K562 (cell line): ENCODE measurements around the gene BSDC1. TPM values are rescaled to one million over a fixed set of nuclear protein-coding genes. Genes with fewer than 3 reads are reported as not detected.

Source experiments
- DACH1 ChIP-seq: fragments of 450-650 bp; IDR thresholded peaks from 2 replicates; pipeline ENCODE4 v1.6.1; 2018; ENCODE audit not compliant: partially characterized antibody
- HMGXB4 ChIP-seq: sonication (generic); formaldehyde crosslinking; IDR thresholded peaks from 2 replicates; pipeline ENCODE4 v1.8.1; 2023; ENCODE audit warnings: mild to moderate bottlenecking, missing genetic modification reagents
- KLF16 ChIP-seq: IDR thresholded peaks from 2 replicates; pipeline ENCODE4 v1.6.1; 2016; ENCODE audit warnings: antibody characterized with exemption
- LEF1 ChIP-seq: fragments of 450-650 bp; IDR thresholded peaks from 2 replicates; pipeline ENCODE4 v1.6.1; 2016; ENCODE audit warnings: mild to moderate bottlenecking
- MCM3 ChIP-seq: fragments of 450-650 bp; IDR thresholded peaks from 2 replicates; pipeline ENCODE4 v1.6.1; 2016
- MIER1 ChIP-seq: fragments of 450-650 bp; IDR thresholded peaks from 2 replicates; pipeline ENCODE4 v1.6.1; 2016; ENCODE audit warnings: antibody characterized with exemption, mild to moderate bottlenecking, low read depth
- MYC ChIP-seq, 2 experiments: fragments of 250-450 bp in 1 of 2; sonication (Bioruptor Pico) in 1 of 2; IDR thresholded peaks; 2 replicates each; pipeline versions ENCODE4 v1.5.1 to v1.6.1; 2012 to 2021; ENCODE audit warnings: low read depth in 2 of 2, borderline replicate concordance in 1 of 2, improper control_type of control experiment in 1 of 2, low read length in 1 of 2, mild to moderate bottlenecking in 1 of 2, moderate library complexity in 1 of 2
- NFE2 ChIP-seq: IDR thresholded peaks from 2 replicates; pipeline ENCODE4 v1.6.1; 2014; ENCODE audit warnings: antibody characterized with exemption, low read depth
- NR2C2 ChIP-seq, 2 experiments: fragments of 200-800 bp in 1 of 2; sonication (Bioruptor generic) in 1 of 2; sonication (generic) in 1 of 2; formaldehyde crosslinking in 1 of 2; IDR thresholded peaks; 2 replicates each; pipeline versions ENCODE4 v1.6.1 to v1.8.0; 2016 to 2022; ENCODE audit warnings: mild to moderate bottlenecking in 1 of 2, missing compliant biosample characterization in 1 of 2, missing genetic modification characterization in 1 of 2, missing genetic modification reagents in 1 of 2
- POLR2G ChIP-seq: fragments of 200-400 bp; formaldehyde crosslinking; IDR thresholded peaks from 2 replicates; pipeline ENCODE4 v1.6.1; 2017; ENCODE audit warnings: low read depth, mild to moderate bottlenecking, antibody characterized with exemption, low read length, moderate library complexity
- POLR3G ChIP-seq: IDR thresholded peaks from 2 replicates; pipeline ENCODE4 v1.6.1; 2011; ENCODE audit not compliant: insufficient read length, insufficient replicate concordance; ENCODE audit errors: extremely low read depth
- PRDM10 ChIP-seq: fragments of 450-650 bp; IDR thresholded peaks from 2 replicates; pipeline ENCODE4 v1.6.1; 2018; ENCODE audit not compliant: partially characterized antibody
- RBM22 ChIP-seq: fragments of 200-400 bp; formaldehyde crosslinking; IDR thresholded peaks from 2 replicates; pipeline ENCODE4 v1.6.1; 2018; ENCODE audit warnings: low read length, low read depth; ENCODE audit not compliant: poor library complexity, severe bottlenecking
- RFX7 ChIP-seq: fragments of 250-450 bp; sonication (Bioruptor Pico); IDR thresholded peaks from 2 replicates; pipeline ENCODE4 v1.5.1; 2021; ENCODE audit warnings: mild to moderate bottlenecking
- THRAP3 ChIP-seq: fragments of 450-650 bp; IDR thresholded peaks from 2 replicates; pipeline ENCODE4 v1.6.1; 2016; ENCODE audit warnings: mild to moderate bottlenecking, inconsistent platforms, borderline replicate concordance
- ZFP1 ChIP-seq: fragments of 450-650 bp; formaldehyde crosslinking; IDR thresholded peaks from 2 replicates; pipeline ENCODE4 v1.4.0; 2020; ENCODE audit warnings: mild to moderate bottlenecking, mixed read lengths
- ZNF311 ChIP-seq: fragments of 250-450 bp; sonication (Bioruptor Pico); IDR thresholded peaks from 2 replicates; pipeline ENCODE4 v1.4.0; 2020; ENCODE audit warnings: mild to moderate bottlenecking, moderate library complexity
- polyA plus RNA-seq, 8 experiments: library from polyadenylated mRNA; depleted of rRNA in 4 of 8; stranded (reverse) in 5 of 8; unstranded in 3 of 8; fragments of >200 nt; fragmentation: Nextera tagmentation in 2 of 8; fragmentation: Illumina TruSeq in 1 of 8; extraction: Ambion mirVana in 2 of 8; extraction: Trizol in 1 of 8; gene quantifications; 2 replicates each; pipeline versions ENCODE4 v1.2.1 to v1.2.3, GENCODE V29; 2011 to 2014; ENCODE audit warnings: inconsistent platforms in 1 of 8, missing spikeins in 1 of 8
- total RNA-seq, 7 experiments: library from RNA; depleted of rRNA in 6 of 7; stranded (reverse); fragments of >200 nt in 6 of 7; fragmentation: Illumina TruSeq in 2 of 7; extraction: Trizol in 2 of 7; gene quantifications; 2 replicates each; pipeline versions ENCODE4 v1.2.1 to v1.2.3, GENCODE V29; 2011 to 2021; ENCODE audit warnings: low replicate concordance in 1 of 7
- TF ChIP-seq, protein P1 (sequence below): fragments of 250-450 bp; sonication (Bioruptor Pico); IDR thresholded peaks from 2 replicates; pipeline ENCODE4 v1.8.0; 2021; ENCODE audit warnings: mild to moderate bottlenecking, moderate library complexity
- TF ChIP-seq, protein P2 (sequence below): fragments of 450-650 bp; formaldehyde crosslinking; IDR thresholded peaks from 2 replicates; pipeline ENCODE4 v1.4.0; 2022; ENCODE audit warnings: missing genetic modification characterization

The BSDC1 gene
- total and polyA plus RNA-seq, 9 of the 15 experiments (the other 6 are each of a cell fraction or from before 2014, with no cell fraction given) = 10.2 to 96.8 (median 73.1) TPM

DNA sequence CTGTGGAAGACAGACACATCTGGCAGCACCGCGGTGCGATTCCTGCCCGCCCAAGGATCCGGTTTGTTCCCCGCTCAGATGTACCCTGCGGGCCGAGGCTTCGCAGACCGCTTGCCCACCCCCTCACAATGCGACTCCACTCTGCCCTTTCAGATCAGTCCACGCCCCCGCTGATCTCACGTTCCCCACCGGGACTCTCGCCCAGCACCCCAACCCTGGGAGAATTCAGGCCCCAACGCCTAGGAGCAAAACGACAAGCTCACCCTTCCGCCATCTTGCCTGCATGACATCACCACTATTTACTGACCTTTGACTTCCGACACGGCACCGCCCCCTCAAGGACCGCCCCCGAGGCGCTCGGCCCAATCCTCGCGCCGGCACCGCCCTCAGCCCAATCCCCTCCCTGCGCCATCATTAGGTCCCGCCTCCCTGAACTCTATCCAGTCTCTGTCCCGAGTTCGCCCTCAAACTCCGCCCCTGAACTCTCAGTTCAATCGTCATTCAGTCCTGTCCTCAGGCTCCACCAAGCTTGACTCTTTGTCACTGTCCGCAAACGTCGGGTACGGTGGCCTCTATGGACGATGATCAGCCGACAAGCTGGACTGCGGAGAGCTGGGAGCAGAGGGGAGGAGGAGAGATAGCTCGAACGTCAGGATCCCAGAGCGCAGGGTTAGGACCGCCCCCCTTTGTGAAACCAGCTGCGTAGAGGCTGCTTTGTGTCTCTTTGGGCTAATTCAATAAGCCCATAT is at the start of gene BSDC1 (continued):
- TF ChIP-seq, protein P1, sequence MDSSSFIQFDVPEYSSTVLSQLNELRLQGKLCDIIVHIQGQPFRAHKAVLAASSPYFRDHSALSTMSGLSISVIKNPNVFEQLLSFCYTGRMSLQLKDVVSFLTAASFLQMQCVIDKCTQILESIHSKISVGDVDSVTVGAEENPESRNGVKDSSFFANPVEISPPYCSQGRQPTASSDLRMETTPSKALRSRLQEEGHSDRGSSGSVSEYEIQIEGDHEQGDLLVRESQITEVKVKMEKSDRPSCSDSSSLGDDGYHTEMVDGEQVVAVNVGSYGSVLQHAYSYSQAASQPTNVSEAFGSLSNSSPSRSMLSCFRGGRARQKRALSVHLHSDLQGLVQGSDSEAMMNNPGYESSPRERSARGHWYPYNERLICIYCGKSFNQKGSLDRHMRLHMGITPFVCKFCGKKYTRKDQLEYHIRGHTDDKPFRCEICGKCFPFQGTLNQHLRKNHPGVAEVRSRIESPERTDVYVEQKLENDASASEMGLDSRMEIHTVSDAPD (CRISPR knock-in tag) = no peak
- TF ChIP-seq ZFP1 (no peak), POLR3G (no peak), HMGXB4 (no peak; the same call in 1 of the 2 replicates), RFX7 (CRISPR knock-in tag) (no peak), MYC (IDR thresholded peaks at IDR 0.05; ENCODE audit: low read depth, low read length) (peak; percentile 75), MYC (CRISPR knock-in tag; IDR thresholded peaks at IDR 0.05; ENCODE audit: borderline replicate concordance, low read depth) (peak; percentile 69; the same call in 1 of the 2 replicates), DACH1 (no peak), NR2C2 (CRISPR knock-in tag; IDR thresholded peaks at IDR 0.05) (peak; percentile 98), NR2C2 (tag; IDR thresholded peaks at IDR 0.05) (peak; percentile 100), MIER1 (no peak; the same call in 1 of the 2 replicates), THRAP3 (no peak), RBM22 (no peak), PRDM10 (no peak), NFE2 (peak; percentile 49; the same call in 1 of the 2 replicates), LEF1 (peak; percentile 51; the same call in 1 of the 2 replicates), ZNF311 (CRISPR knock-in tag) (no peak), KLF16 (peak; percentile 83), MCM3 (no peak), POLR2G (peak; percentile 80)
- TF ChIP-seq, protein P2, sequence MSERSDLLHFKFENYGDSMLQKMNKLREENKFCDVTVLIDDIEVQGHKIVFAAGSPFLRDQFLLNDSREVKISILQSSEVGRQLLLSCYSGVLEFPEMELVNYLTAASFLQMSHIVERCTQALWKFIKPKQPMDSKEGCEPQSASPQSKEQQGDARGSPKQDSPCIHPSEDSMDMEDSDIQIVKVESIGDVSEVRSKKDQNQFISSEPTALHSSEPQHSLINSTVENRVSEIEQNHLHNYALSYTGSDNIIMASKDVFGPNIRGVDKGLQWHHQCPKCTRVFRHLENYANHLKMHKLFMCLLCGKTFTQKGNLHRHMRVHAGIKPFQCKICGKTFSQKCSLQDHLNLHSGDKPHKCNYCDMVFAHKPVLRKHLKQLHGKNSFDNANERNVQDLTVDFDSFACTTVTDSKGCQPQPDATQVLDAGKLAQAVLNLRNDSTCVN (CRISPR knock-in tag) = peak; percentile 61; the same call in 1 of the 2 replicates
